ENCODE results near the gene CUX1.

- TF ChIP-seq CTCF (IDR thresholded peaks at IDR 0.05; ENCODE audit: low read depth, low read length, poor library complexity, severe bottlenecking) (no peak), EZH2phosphoT487 (IDR thresholded peaks at IDR 0.05; ENCODE audit: borderline replicate concordance, low read length) (no peak)
These were observed 154.0 kb downstream of the CUX1 start for GRCh38 chr7:101971457-101971856.
